Astrocyte (in vitro differentiated cells and primary cell): Measurements from ENCODE around the gene ZNF385C.

ENCODE experiments used
- EZH2 ChIP-seq: IDR thresholded peaks from 2 replicates; pipeline ENCODE4 v1.6.1; 2012; ENCODE audit warnings: mild to moderate bottlenecking, low read length, inconsistent platforms; ENCODE audit not compliant: insufficient read depth
- TF ChIP-seq, protein P1 (sequence below): IDR thresholded peaks from 2 replicates; pipeline ENCODE4 v1.5.1; 2011; ENCODE audit warnings: low read depth, mild to moderate bottlenecking, inconsistent platforms, low read length, moderate library complexity; ENCODE audit not compliant: insufficient read depth

DNA sequence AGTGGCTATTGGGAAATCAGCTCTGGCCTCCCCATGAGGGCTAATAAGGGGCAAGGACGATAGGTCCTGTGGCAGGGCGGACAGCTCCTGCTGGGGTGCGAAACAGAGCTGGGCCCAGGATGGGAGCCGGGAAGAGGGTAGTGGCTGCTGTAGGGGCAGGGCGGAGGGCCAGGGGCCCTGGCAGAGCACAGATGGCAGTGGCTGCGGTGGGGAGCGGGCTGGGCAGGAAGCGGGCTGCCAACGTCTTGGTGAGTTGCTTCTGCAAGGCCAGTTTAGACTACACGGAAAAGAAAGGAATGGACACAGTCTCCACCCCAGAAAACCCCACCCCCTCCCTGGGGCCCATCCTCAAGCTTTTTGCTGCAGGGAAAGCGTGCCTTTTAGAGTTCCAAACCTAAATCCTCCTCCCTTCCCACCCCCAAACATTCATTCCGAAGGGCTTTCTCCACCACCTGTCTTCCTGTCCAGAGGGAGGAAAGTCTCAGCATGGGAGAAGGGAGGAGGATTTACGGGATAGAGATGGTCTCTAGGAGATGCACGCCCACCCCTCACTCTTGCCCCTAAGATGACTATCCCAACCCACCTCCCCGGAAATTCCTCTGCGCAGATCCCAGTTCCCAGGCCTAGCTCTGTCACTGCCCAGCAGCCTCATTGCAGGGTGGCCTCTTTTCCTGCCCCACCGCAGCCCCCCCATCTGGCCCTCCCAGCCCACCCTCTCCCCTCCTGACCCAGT is 71.2 kb downstream of the ZNF385C start:
- TF ChIP-seq EZH2, result no peak
- TF ChIP-seq, protein P1, sequence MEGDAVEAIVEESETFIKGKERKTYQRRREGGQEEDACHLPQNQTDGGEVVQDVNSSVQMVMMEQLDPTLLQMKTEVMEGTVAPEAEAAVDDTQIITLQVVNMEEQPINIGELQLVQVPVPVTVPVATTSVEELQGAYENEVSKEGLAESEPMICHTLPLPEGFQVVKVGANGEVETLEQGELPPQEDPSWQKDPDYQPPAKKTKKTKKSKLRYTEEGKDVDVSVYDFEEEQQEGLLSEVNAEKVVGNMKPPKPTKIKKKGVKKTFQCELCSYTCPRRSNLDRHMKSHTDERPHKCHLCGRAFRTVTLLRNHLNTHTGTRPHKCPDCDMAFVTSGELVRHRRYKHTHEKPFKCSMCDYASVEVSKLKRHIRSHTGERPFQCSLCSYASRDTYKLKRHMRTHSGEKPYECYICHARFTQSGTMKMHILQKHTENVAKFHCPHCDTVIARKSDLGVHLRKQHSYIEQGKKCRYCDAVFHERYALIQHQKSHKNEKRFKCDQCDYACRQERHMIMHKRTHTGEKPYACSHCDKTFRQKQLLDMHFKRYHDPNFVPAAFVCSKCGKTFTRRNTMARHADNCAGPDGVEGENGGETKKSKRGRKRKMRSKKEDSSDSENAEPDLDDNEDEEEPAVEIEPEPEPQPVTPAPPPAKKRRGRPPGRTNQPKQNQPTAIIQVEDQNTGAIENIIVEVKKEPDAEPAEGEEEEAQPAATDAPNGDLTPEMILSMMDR, result no peak
